SK-N-SH treated with all-trans-retinoic acid at 6 μM for 48 hours (cell line): ENCODE data around the gene ARF1.

Experiments
- ATAC-seq: fragments of 200-7000 bp; cut with Tn5 transposase; 3 replicates; pipeline ENCODE4 v1.9.1; 2020; ENCODE audit warnings: mild to moderate bottlenecking, moderate library complexity
- ARNTL ChIP-seq: fragments of 450-650 bp; formaldehyde crosslinking; IDR thresholded peaks from 2 replicates; pipeline ENCODE4 v1.5.0; 2020; ENCODE audit warnings: low read depth, mild to moderate bottlenecking, moderate library complexity, borderline replicate concordance
- BACH2 ChIP-seq: fragments of 250-450 bp; sonication (Bioruptor Pico); IDR thresholded peaks from 2 replicates; pipeline ENCODE4 v1.9.0; 2021; ENCODE audit warnings: mild to moderate bottlenecking, borderline replicate concordance
- CREB5 ChIP-seq: fragments of 250-450 bp; sonication (Bioruptor Pico); IDR thresholded peaks from 2 replicates; pipeline ENCODE4 v1.5.1; 2020; ENCODE audit warnings: low read depth, mild to moderate bottlenecking, moderate library complexity
- CSDC2 ChIP-seq: fragments of 250-450 bp; sonication (Bioruptor Pico); IDR thresholded peaks from 2 replicates; pipeline ENCODE4 v1.5.0; 2020; ENCODE audit warnings: mild to moderate bottlenecking, moderate library complexity
- ESRRG ChIP-seq: fragments of 250-450 bp; sonication (Bioruptor Pico); IDR thresholded peaks from 2 replicates; pipeline ENCODE4 v1.6.1; 2021; ENCODE audit warnings: mild to moderate bottlenecking
- GLIS3 ChIP-seq: fragments of 250-450 bp; sonication (Bioruptor Pico); IDR thresholded peaks from 2 replicates; pipeline ENCODE4 v1.5.0; 2020; ENCODE audit warnings: mild to moderate bottlenecking, moderate library complexity
- ISL1 ChIP-seq: fragments of 250-450 bp; sonication (Bioruptor Pico); IDR thresholded peaks from 2 replicates; pipeline ENCODE4 v2.1.2; 2022; ENCODE audit warnings: mild to moderate bottlenecking, moderate library complexity
- PATZ1 ChIP-seq: fragments of 250-450 bp; sonication (Bioruptor Pico); IDR thresholded peaks from 2 replicates; pipeline ENCODE4 v1.8.0; 2020; ENCODE audit warnings: mild to moderate bottlenecking, moderate library complexity, borderline replicate concordance
- POU6F1 ChIP-seq: fragments of 250-450 bp; sonication (Bioruptor Pico); IDR thresholded peaks from 2 replicates; pipeline ENCODE4 v1.8.0; 2021; ENCODE audit warnings: low read depth, mild to moderate bottlenecking, moderate library complexity, borderline replicate concordance
- PPARA ChIP-seq: fragments of 250-450 bp; sonication (Bioruptor Pico); IDR thresholded peaks from 2 replicates; pipeline ENCODE4 v1.5.0; 2020; ENCODE audit warnings: mild to moderate bottlenecking, borderline replicate concordance
- RARB ChIP-seq: fragments of 250-450 bp; sonication (Bioruptor Pico); IDR thresholded peaks from 2 replicates; pipeline ENCODE4 v1.8.0; 2021; ENCODE audit warnings: mild to moderate bottlenecking, moderate library complexity
- SNAI2 ChIP-seq: fragments of 250-450 bp; sonication (Bioruptor Pico); IDR thresholded peaks from 2 replicates; pipeline ENCODE4 v1.5.0; 2020; ENCODE audit warnings: mild to moderate bottlenecking, moderate library complexity
- TCF4 ChIP-seq: fragments of 250-450 bp; sonication (Bioruptor Pico); IDR thresholded peaks from 2 replicates; pipeline ENCODE4 v1.8.0; 2021; ENCODE audit warnings: mild to moderate bottlenecking, moderate library complexity, borderline replicate concordance
- TOX ChIP-seq: fragments of 250-450 bp; sonication (Bioruptor Pico); IDR thresholded peaks from 2 replicates; pipeline ENCODE4 v1.8.0; 2021; ENCODE audit warnings: mild to moderate bottlenecking, moderate library complexity, borderline replicate concordance
- TSHZ2 ChIP-seq: fragments of 250-450 bp; sonication (Bioruptor Pico); IDR thresholded peaks from 2 replicates; pipeline ENCODE4 v1.5.0; 2020; ENCODE audit warnings: mild to moderate bottlenecking, moderate library complexity
- ZC3H10 ChIP-seq: fragments of 250-450 bp; sonication (Bioruptor Pico); IDR thresholded peaks from 2 replicates; pipeline ENCODE4 v1.5.1; 2021; ENCODE audit warnings: mild to moderate bottlenecking, moderate library complexity
- ZFP3 ChIP-seq: fragments of 250-450 bp; sonication (Bioruptor Pico); IDR thresholded peaks from 2 replicates; pipeline ENCODE4 v1.5.0; 2020; ENCODE audit warnings: mild to moderate bottlenecking, moderate library complexity
- ZFP30 ChIP-seq: fragments of 450-650 bp; formaldehyde crosslinking; IDR thresholded peaks from 2 replicates; pipeline ENCODE4 v1.5.0; 2022; ENCODE audit warnings: mild to moderate bottlenecking, moderate library complexity
- ZNF565 ChIP-seq: fragments of 450-650 bp; formaldehyde crosslinking; conservative IDR thresholded peaks from 2 replicates; pipeline ENCODE4 v1.5.0; 2020; ENCODE audit warnings: low read depth, mild to moderate bottlenecking, moderate library complexity
- ZNF70 ChIP-seq: fragments of 450-650 bp; formaldehyde crosslinking; IDR thresholded peaks from 2 replicates; pipeline ENCODE4 v1.5.0; 2020; ENCODE audit warnings: mild to moderate bottlenecking, moderate library complexity

The ARF1 gene

GRCh38 chr1:228044961-228045360 lies 37.5 kb upstream of the ARF1 start (continued):
- TF ChIP-seq TSHZ2 (CRISPR knock-in tag) (no peak), POU6F1 (CRISPR knock-in tag) (no peak)

- no peak for ATAC-seq
- TF ChIP-seq POU6F1 (CRISPR knock-in tag) (no peak), CSDC2 (CRISPR knock-in tag) (no peak), PATZ1 (no peak), TCF4 (CRISPR knock-in tag) (no peak), RARB (CRISPR knock-in tag) (no peak), TOX (CRISPR knock-in tag) (no peak), GLIS3 (CRISPR knock-in tag) (no peak), ZFP3 (CRISPR knock-in tag) (no peak), SNAI2 (CRISPR knock-in tag) (no peak), ESRRG (no peak), PPARA (no peak), TSHZ2 (CRISPR knock-in tag) (no peak), ZC3H10 (CRISPR knock-in tag) (no peak), ARNTL (CRISPR knock-in tag) (no peak), ZFP30 (CRISPR knock-in tag) (no peak), ISL1 (CRISPR knock-in tag) (no peak), CREB5 (CRISPR knock-in tag) (no peak), ZNF70 (CRISPR knock-in tag) (no peak), BACH2 (no peak)
Measured at GRCh38 chr1:228045405-228045804, 37.1 kb upstream of the ARF1 start.

GRCh38 chr1:228045871-228046270 lies 36.6 kb upstream of the ARF1 start:
- ATAC-seq: no peak
- no peak for TF ChIP-seq TOX (CRISPR knock-in tag)
- no peak for TF ChIP-seq ZFP30 (CRISPR knock-in tag)
- TF ChIP-seq GLIS3 (CRISPR knock-in tag): no peak
- TF ChIP-seq PATZ1: no peak
- no peak for TF ChIP-seq TSHZ2 (CRISPR knock-in tag)
- TF ChIP-seq RARB (CRISPR knock-in tag): no peak
- no peak for TF ChIP-seq ZNF565 (CRISPR knock-in tag)
